SU-DHL-6 (cell line): Measurements from ENCODE around the gene RHEX.

ENCODE experiments used
- H2AFZ ChIP-seq: fragments of 200-600 bp; sonication (generic); 2 replicates; pipeline ENCODE4 v1.6.1; 2014; ENCODE audit warnings: low read depth, mild to moderate bottlenecking, moderate library complexity, mixed read lengths, antibody characterized with exemption, low read length; ENCODE audit not compliant: severe bottlenecking
- H3F3A ChIP-seq: fragments of 200-600 bp; shearing (Covaris generic); 2 replicates; pipeline ENCODE4 v1.6.0; 2016; ENCODE audit warnings: antibody characterized with exemption, mild to moderate bottlenecking; ENCODE audit not compliant: insufficient read depth
- H3K27ac ChIP-seq: fragments of 200-600 bp; sonication (generic); 2 replicates; pipeline ENCODE4 v1.5.1; 2016; ENCODE audit warnings: low read depth, mild to moderate bottlenecking, low read length, moderate library complexity, mixed read lengths
- H3K27me3 ChIP-seq: fragments of 200-600 bp; sonication (generic), shearing (Covaris generic); 2 replicates; pipeline ENCODE4 v1.6.0; 2014; ENCODE audit warnings: mild to moderate bottlenecking, low read length
- H3K36me3 ChIP-seq: fragments of 200-600 bp; sonication (generic); 2 replicates; pipeline ENCODE4 v1.6.1; 2014; ENCODE audit warnings: mild to moderate bottlenecking, low read length, mixed read lengths
- H3K4me2 ChIP-seq: fragments of 300-600, 200-600 bp; shearing (Covaris generic), sonication (generic); 2 replicates; pipeline ENCODE4 v1.6.0; 2014; ENCODE audit warnings: low read length, low read depth, mild to moderate bottlenecking; ENCODE audit not compliant: poor library complexity, severe bottlenecking
- H3K4me3 ChIP-seq: fragments of 200-600 bp; sonication (generic); 2 replicates; pipeline ENCODE4 v1.5.1; 2014; ENCODE audit warnings: antibody characterized with exemption, low read length, mild to moderate bottlenecking, mixed read lengths; ENCODE audit not compliant: insufficient read depth, poor library complexity, severe bottlenecking
- H3K79me2 ChIP-seq: fragments of 200-600 bp; sonication (generic); 2 replicates; pipeline ENCODE4 v1.6.1; 2014; ENCODE audit warnings: mild to moderate bottlenecking, low read length, moderate library complexity; ENCODE audit not compliant: insufficient read depth
- H3K9ac ChIP-seq: fragments of 200-600 bp; sonication (generic); 2 replicates; pipeline ENCODE4 v1.7.0; 2014; ENCODE audit warnings: mild to moderate bottlenecking, low read length
- H3K9me2 ChIP-seq: fragments of 200-600 bp; sonication (generic); replicated peaks from 2 replicates; pipeline ENCODE4 v1.6.1; 2014; ENCODE audit warnings: low read length; ENCODE audit not compliant: insufficient read depth
- H3K9me3 ChIP-seq: fragments of 200-600 bp; sonication (generic); 2 replicates; pipeline ENCODE4 v1.6.1; 2014; ENCODE audit warnings: low read length, mixed read lengths; ENCODE audit not compliant: insufficient read depth
- H4K20me1 ChIP-seq: fragments of 200-600 bp; sonication (generic); 2 replicates; pipeline ENCODE4 v1.6.1; 2014; ENCODE audit warnings: low read depth, mild to moderate bottlenecking, antibody characterized with exemption, low read length, moderate library complexity, mixed read lengths
- CTCF ChIP-seq: fragments of 200-600 bp; sonication (generic); IDR thresholded peaks from one replicate; pipeline ENCODE4 v1.5.1; 2017; ENCODE audit warnings: antibody characterized with exemption, mild to moderate bottlenecking, low read length, moderate library complexity; ENCODE audit not compliant: insufficient read depth, poor library complexity, severe bottlenecking
- EZH2phosphoT487 ChIP-seq: fragments of 200-600 bp; sonication (generic), shearing (Covaris generic); conservative IDR thresholded peaks from 2 replicates; pipeline ENCODE4 v1.6.1; 2018; ENCODE audit warnings: mild to moderate bottlenecking, antibody characterized with exemption, low read length, moderate library complexity, mixed read lengths

RHEX gene

GRCh38 chr1:206035027-206035426 is 17.9 kb upstream of the RHEX start:
- Histone ChIP-seq H3K4me3 (peak overlapping the region; percentile 50), H3K9me2 (no peaks in the 10 kb centered on the region), H3K36me3 (no peaks in the 10 kb centered on the region), H2AFZ (peak overlapping the region; percentile 59), H3K79me2 (no peaks in the 10 kb centered on the region), H3K9ac (peak overlapping the region; percentile 48), H3K27ac (peak overlapping the region; percentile 67; the same call in 1 of the 2 replicates), H3K9me3 (no peaks in the 10 kb centered on the region), H4K20me1 (no peaks in the 10 kb centered on the region), H3K27me3 (no peaks in the 10 kb centered on the region), H3F3A (peaks cover 27% of the 10 kb centered on the region), H3K4me2 (peak overlapping the region; percentile 66)
- TF ChIP-seq CTCF, result no peak
- no peak for TF ChIP-seq EZH2phosphoT487

GRCh38 chr1:206036663-206037455 is 16.1 kb upstream of the RHEX start:
- Histone ChIP-seq H3K27me3 (no peaks in the 10 kb centered on the region), H3K9me2 (no peaks in the 10 kb centered on the region), H2AFZ (no peak overlapping the region), H3K27ac (peak overlapping the region; percentile 67), H3K79me2 (no peaks in the 10 kb centered on the region), H3K9me3 (no peaks in the 10 kb centered on the region), H3K4me2 (peak overlapping the region; percentile 66), H3F3A (peaks cover 38% of the 10 kb centered on the region), H4K20me1 (no peaks in the 10 kb centered on the region), H3K36me3 (no peaks in the 10 kb centered on the region), H3K9ac (peak overlapping the region; percentile 48; the same call in 1 of the 2 replicates), H3K4me3 (no peak overlapping the region)
- TF ChIP-seq EZH2phosphoT487, result no peak
- no peak for TF ChIP-seq CTCF

- Histone ChIP-seq H3K27ac (peak overlapping the region; percentile 67), H3K9ac (peak overlapping the region; percentile 48; the same call in 1 of the 2 replicates), H3K79me2 (no peaks in the 10 kb centered on the region), H3K4me3 (no peak overlapping the region), H3K36me3 (no peaks in the 10 kb centered on the region), H2AFZ (no peak overlapping the region), H3F3A (peaks cover 39% of the 10 kb centered on the region), H3K27me3 (no peaks in the 10 kb centered on the region), H3K4me2 (peak overlapping the region; percentile 66), H3K9me3 (no peaks in the 10 kb centered on the region), H3K9me2 (no peaks in the 10 kb centered on the region), H4K20me1 (no peaks in the 10 kb centered on the region)
- TF ChIP-seq CTCF, result no peak
Observed at GRCh38 chr1:206037581-206037980, 15.4 kb upstream of the RHEX start.
